Measurements from ENCODE around the gene PSTPIP1.

DNA sequence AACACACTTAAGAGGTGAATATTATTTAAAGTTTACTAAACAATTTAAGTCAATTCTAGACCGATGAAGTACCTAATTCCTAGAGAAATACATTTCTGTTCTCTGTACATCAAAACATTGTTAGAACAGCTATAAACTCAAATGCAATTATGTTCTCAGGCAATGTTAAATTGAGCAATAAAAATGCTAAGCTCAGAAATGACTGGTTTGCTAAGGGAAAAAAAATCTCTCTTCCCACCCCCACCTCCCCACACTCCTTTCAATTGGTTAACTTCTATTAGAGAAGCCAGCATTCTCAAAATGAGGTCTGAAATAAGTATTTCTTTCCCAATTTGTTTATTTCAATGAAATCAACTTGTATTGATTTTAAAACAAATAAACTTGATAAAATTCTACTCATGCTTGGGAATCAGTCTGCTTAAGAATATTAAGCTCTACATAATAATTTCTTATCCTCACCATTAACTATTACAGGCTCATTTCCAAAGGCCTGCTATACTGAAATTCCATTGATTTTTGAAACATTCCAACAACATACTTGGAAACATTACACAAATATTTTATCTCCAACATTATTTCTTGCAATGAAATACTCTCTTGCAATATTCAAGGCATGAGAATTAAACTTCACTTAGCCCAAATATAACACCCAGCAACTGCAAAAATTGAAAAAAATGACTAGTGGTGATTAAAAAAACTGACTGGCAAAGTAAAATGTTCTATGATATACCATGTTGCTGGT, 53.4 kb downstream of the PSTPIP1 start:
- TF ChIP-seq EZH2 (IDR thresholded peaks at IDR 0.05; ENCODE audit: low read length, unreplicated experiment) (no peak), EZH2phosphoT487 (IDR thresholded peaks at IDR 0.05; ENCODE audit: borderline replicate concordance, low read length) (no peak)
- TF ChIP-seq, protein P1, sequence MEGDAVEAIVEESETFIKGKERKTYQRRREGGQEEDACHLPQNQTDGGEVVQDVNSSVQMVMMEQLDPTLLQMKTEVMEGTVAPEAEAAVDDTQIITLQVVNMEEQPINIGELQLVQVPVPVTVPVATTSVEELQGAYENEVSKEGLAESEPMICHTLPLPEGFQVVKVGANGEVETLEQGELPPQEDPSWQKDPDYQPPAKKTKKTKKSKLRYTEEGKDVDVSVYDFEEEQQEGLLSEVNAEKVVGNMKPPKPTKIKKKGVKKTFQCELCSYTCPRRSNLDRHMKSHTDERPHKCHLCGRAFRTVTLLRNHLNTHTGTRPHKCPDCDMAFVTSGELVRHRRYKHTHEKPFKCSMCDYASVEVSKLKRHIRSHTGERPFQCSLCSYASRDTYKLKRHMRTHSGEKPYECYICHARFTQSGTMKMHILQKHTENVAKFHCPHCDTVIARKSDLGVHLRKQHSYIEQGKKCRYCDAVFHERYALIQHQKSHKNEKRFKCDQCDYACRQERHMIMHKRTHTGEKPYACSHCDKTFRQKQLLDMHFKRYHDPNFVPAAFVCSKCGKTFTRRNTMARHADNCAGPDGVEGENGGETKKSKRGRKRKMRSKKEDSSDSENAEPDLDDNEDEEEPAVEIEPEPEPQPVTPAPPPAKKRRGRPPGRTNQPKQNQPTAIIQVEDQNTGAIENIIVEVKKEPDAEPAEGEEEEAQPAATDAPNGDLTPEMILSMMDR (conservative IDR thresholded peaks at IDR 0.05; ENCODE audit: low read depth, low read length) = no peak
